HT1080 (cell line): ENCODE data around the gene ANKS1A. TPM values are rescaled to one million over a fixed set of nuclear protein-coding genes. Genes with fewer than 3 reads are reported as not detected.
A peak's percentile ranks its signal among the peaks of the same experiment; 100 is the strongest.
"Not testable (repeated sequence)": the region's sequence is repeated elsewhere in the genome, so short reads cannot be mapped to it uniquely, and the experiment has no call there.

Source experiments
- DNase-seq: peaks from one replicate; pipeline ENCODE4 v3.0.0-alpha.2; 2015; ENCODE audit warnings: low read depth
- total RNA-seq: library from RNA; depleted of rRNA; stranded (reverse); fragments of >200 nt; shearing (Covaris generic); gene quantifications from 2 replicates; pipeline ENCODE4 v1.2.3, GENCODE V29; 2014

ANKS1A gene
- total RNA-seq, 1 experiment from 2014 or later, result 7.3 TPM

DNA sequence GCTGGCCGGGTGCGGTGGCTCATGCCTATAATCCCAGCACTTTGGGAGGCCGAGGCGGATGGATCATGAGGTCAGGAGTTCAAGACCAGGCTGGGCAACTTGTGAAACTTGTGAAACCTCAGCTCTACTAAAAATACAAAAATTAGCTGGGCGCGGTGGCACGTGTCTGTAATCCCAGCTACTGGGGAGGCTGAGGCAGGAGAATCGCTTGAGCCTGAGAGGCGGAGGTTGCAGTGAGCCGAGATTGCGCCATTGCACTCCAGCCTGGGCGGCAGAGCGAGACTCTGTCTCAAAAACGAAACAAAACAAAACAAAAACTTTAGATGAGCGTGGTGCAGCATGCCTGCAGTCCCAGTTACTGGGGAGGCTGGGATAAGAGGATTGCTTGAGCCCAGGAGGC is 3.2 kb upstream of the ANKS1A start:
- DNase-seq, result not testable (repeated sequence)

DNA sequence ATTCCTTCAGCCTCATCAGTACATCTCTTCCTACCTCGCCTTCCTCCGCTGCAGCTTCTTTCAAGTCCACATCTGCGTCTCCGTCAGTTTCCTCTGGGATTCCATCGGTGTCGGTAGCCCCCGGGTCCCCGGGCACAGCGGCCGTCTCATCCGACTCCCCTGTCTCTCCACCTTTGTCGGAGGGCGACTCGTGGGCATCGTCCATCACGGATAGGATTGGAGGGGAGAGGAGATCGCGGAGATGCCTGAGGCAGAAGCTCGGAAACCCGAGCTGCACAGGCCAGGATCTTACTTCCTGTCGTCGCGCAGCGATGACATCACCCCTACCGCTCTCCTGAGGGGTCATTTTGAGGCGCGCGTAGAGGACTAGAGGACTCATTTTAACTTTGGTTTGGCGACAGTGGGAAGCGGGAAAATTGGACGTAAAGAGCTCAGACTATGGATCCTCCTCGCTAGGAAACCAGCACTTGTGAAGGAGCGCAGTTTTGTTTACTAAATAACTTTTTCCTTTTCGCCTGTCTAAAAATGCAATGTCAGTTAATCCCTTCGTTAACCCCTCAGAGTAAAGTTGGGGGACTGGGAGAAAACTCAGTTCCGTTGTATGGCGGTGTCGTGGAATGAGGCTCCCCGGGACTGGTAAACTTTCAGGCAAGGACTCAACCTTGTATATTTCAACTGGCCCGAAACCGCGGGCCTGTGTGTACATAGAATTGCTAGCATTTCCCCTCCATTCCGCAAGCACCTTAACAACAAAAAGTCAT is 1.1 kb upstream of the ANKS1A start, which contains the start of gene TAF11:
TSS of gene TAF11 (minus strand) at position 290 of the 761 bp plus-strand sequence. CDS start at position 205, 85 bp downstream.
- peak; percentile 88 for DNase-seq

DNA sequence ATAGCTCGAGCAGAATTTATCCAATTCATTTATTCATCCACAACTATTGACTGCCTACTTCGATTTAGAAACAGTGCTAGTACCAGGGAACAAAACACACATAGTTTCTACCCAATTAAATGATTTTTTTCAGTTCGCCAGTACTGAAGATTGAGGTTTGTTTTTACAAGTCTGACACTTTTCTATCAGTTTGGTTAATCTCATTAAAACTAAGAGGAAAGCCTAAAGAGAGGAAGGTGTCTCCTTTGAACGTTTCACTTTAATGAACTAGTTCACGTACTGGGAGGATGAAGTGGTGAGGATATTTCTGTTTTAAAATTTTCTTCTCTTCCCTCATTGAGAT is 570 bp upstream of the ANKS1A start:
- DNase-seq, result no peak

DNA sequence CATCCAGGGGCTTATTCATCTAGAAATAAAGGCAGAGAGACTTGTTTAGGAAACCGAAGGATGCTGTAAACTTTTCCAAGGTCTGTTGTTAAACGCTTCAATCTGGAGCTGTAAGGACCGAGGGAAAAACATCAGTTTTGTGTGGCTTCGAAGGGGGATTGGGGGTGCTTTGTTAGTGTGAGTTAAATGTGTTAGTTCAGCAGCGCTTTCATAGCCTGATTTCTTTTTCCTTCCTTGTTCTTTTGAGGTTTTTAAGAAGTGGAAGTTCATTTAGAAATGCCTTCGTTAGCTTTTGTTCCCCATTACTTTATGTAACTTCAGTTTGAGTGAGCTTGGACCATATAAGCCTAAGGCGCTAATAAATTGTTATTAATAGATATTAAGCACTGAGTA is 1.5 kb downstream of the ANKS1A start:
- DNase-seq, result no peak

DNA sequence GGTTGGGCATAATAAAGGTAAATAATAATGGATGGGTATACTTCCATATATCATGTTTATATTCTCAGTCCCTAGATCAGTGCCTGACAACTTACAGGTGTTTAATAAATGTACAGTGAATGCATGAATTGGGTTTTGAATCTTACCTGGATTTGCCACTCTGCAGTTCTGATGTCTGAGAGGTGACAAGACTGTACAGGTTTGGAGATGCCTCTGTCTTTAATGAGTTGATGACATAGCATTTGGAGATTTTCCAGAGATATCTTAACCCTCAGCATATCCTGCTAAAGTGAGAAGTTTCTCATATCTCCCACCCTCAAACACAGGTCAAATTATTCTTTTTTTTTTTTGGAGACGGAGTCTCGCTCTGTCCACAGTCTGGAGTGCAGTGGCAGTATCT is 2.2 kb downstream of the ANKS1A start:
- DNase-seq, result no peak

DNA sequence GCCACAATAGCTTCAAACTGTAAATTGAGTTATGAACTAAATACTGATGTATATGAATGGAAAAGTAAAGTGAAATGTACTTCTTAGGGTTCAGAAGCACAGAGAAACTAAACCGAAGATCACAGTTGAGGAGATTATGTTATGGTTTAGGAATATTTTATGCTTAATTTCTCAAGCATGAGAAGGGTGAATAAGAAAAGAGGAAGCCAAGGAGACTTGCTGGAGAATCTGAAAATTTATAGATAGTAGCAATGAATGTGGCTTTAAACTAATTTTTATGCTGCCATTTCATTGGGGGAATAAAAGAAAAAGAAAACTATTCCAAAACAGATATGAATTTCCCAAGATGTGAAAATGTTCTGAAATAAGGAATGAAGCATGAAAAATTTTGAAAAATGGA is 5.6 kb downstream of the ANKS1A start:
- no peak for DNase-seq

DNA sequence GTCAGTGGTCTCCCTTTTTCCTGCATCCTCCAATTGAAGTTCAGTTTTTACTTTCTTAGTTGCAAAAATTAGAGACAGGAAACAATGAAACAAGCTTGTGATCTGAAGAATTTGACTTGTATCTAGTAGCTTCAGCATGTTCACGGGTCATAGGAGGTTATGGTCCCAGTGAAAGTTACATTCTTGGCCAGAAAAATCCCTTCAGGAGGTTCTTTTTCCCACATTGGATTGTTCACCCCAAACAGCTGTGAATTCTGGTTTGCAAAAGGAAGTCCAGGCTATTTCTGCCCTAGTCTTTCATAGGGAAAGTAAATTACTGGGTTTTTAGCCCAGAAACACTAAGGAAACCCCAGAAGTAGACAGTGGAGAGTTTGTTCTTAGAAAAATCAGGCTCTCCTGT is 8.1 kb downstream of the ANKS1A start:
- DNase-seq, result no peak

DNA sequence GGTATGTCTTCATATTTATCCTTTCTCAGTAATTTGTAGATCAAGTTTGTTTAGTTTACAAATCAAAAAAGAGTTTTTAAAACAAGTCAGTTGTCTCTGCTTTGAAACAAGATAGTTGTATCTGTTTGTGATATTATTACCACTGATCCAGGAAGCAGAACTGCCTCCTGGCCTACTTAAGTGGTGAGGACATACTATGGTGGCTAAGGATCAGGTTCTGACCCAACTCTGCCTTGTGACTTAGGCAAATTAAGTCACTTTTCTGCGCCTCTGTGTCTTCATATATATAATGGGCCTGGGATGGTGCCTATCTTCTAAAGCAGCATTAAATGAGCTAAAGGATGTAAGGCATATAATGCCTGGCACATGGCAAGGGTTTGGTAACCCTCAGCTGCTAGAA is 8.7 kb downstream of the ANKS1A start:
- no peak for DNase-seq

DNA sequence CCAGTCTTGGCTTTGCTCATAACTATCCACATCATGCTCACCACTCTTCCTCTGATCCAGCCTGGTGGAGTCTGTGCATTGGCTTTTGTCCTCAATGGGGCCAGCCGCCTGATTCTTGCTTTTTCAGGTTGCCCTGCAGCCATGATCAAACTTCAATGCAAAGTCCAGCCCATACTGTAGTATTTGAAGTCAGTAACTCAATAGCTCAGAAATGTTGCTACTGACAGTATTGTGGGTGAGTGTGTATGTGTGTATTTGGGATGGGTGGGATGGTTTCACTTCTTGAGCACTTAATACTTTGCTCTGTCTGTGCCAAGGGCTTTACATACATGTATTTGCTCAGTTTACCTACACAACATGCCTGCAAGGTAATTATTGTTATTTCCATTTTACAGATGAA is 10.7 kb downstream of the ANKS1A start:
- DNase-seq, result not testable (repeated sequence)

DNA sequence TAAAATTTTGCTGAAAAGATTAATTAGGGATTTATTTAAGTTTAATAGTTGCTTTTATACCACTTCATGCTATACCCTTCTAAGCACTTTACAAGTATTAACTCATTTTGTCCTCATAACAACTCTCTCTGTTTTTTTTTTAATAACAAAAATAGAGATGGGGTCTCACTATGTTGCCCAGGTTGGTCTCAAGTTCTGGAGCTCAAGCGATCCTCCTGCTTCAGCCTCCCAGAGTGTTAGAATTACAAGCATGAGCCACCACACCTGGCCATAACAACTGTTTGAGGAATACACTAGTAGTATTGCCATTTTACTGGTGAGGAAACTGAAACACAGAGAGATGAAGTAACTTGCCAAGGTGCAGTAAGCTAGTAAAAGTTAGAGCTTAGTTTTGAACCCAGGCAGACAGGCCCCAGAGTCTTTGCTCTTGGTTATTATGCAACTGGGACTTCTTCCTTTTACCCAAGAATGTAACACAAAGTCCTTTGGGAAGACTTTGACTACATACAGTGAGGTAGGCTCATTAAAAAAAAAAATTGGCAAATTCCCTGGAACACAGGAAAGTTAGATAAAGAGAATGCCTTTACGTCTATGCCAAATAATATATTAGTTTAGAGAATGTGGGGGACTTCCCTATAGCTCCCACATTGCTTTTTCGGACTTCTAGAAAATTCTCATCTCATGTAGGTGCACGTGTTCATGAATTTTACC is 11.4 kb downstream of the ANKS1A start:
- no peak for DNase-seq

DNA sequence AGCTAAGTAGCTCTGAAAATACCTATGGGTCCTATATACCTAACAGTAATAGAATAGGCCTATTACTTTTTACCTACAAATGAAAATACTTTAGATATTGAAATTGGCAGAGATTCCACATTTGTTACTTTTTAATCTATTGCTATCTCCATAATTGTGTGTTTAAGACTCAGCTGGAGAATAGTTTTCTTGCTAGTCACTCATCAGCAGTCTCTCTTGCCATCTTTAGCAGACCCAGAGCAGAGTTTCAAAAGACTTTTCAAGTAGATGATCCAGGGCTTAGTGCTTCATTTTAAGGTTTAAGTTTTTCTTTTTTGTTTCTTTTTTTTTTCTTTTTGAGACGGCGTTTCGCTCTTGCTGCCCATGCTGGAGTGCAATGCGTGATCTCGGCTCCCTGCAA is 12.9 kb downstream of the ANKS1A start:
- DNase-seq, result no peak

DNA sequence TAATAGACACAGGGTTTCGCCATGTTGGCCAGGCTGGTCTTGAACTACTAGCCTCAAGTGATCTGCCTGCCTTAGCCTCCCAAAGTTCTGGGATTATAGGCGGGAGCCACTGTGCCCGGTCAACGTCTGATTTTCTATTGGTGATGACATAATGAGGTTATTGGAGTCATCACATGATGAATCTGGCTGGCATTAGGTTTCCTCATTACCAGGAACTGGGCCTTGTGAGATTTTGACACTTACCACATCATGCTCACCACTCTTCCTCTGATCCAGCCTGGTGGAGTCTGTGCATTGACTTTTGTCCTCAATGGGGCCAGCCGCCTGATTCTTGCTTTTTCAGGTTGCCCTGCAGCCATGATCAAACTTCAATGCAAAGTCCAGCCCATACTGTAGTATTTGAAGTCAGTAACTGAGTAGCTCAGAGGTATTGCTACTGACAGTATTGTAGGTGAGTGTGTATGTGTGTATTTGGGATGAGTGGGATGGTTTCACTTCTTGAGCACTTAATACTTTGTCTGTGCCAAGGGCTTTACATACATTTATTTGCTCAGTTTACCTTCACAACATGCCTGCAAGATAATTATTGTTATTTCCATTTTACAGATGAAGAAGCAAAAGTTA is 16.0 kb downstream of the ANKS1A start:
- DNase-seq, result no peak

DNA sequence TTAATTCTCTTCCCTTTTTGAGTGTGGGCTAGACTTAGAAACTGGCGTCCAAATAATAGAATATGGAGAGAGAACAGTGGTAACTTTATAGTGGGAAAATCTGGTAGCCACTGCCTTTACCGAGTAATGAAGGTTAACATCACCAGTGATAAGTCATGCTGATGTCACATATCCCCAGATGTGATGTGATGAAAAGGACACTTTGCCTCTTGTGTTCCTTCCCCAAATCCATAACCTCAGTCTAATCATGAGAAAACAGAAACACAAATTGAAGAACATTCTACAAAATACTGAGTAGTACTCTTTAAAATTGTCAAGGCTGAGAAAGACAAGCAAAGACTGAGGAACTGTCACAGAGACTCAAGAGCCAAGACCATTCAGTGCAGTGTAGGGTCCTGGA is 17.8 kb downstream of the ANKS1A start:
- no peak for DNase-seq

DNA sequence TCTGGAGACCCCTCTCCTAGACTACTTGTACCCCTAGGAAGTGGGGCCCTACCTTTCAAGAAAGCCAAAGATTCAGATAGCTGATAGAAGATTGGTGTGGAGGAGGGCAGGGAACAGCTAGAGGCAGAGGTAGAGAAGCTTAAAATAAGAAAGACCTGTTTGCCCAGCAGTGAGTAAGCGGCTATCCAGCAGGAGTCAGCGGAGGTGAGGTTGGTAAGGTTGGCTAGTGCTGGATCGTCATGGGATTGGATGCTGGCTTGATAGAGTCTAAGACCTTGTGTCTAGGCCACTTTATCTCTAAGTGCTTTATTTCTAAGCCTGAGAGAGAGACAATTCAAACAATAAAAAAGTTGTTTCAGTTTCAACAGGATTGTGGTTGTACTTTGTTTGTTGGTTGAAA is 19.1 kb downstream of the ANKS1A start:
- DNase-seq, result no peak

DNA sequence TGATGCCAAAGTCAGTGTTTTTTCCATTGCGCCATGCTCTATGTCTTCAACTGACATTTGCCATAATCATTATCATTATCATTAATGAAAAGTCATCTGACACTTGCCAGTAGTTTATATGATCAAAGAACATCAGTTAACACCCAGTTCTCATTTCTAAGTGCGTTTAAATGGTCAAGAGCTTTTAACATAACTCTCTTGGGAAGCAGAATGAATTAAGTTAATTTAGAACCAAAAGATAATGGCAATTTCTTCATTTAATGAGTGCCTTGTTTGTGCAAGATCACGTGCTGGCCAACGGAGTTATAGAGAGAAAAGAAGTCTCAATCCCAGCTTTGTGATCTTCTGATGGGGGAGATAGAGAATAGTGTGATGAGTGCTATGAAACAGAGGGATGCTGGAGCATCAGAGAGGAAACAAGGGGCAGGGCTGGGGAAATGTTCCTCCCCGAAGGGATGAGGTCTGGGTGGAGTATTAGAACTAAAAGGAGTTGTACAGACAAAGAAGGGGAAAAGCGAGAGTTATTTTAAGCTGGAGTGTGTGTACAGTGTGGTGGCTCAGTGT is 20.3 kb downstream of the ANKS1A start:
- DNase-seq, result no peak

DNA sequence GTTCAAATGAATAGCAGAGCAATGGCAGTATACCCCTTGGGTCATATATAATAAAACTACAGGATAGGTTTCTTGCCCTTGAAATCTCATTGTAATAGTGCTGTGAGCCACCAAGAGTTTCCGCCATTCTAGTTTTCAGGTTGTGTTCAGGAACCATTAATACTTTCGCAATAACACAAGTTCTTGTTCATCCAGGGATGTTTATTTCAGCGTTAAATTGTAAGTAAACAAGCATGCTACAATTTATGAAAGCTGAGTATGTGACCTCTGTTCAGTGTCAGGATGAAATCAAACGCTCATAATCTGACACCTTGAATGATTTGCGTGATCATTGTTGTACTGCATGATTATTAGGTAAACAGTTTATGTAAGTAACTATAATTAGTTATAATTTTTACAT is 22.8 kb downstream of the ANKS1A start:
- DNase-seq, result no peak

DNA sequence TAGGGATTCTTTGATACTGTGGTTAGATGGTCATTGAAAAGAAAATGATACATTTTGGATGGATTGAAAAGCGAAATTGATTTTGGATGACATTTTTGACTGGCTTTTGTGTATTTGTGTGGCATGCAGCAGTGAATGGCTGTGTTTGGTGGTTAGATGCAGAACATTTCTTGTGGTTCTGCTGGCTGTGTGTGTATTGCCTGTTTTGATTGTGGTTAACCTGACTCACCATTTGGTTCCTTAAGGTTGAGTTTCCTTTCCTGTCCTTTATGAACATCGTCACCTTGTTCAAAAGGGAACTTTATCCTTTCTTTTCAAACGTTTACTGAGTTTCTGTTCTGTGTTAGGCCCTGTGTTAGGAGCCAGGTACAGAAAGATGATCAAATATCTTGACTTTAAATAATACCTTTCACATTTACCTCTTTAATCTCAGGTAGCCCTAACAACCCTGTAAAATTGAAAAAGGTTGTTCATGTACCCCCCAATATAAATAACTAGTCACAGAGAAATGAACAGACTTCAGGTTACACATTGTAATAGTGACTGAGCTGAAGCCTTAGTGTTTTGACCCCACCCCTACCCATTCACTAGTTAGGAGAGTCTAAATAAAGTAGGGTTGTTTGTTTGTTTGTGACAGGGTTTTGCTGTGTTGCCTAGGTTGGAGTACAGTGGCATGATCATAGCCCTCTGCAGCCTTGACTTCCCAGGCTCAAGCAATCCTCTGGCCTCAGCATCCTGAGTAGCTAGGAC is 23.8 kb downstream of the ANKS1A start:
- peak; percentile 90 for DNase-seq

DNA sequence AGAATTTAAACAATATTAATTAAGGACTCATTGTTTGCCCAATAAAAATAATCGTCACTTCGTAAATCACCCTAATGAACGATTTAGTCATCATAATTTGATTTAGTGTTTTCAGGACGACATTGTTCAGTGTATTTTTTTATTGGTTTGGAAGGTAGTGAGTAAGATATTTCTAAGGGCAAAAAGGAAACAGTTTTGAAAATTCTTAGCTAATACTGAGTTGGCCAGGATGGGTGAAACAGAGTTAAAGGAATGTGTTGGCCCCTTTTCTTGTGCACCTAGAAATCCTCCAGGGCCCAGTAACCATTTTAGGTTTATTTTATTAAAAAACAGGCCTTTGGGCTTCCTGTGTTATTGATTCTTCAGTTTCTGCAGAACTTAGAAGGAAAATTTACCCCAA is 25.3 kb downstream of the ANKS1A start:
- DNase-seq, result no peak

DNA sequence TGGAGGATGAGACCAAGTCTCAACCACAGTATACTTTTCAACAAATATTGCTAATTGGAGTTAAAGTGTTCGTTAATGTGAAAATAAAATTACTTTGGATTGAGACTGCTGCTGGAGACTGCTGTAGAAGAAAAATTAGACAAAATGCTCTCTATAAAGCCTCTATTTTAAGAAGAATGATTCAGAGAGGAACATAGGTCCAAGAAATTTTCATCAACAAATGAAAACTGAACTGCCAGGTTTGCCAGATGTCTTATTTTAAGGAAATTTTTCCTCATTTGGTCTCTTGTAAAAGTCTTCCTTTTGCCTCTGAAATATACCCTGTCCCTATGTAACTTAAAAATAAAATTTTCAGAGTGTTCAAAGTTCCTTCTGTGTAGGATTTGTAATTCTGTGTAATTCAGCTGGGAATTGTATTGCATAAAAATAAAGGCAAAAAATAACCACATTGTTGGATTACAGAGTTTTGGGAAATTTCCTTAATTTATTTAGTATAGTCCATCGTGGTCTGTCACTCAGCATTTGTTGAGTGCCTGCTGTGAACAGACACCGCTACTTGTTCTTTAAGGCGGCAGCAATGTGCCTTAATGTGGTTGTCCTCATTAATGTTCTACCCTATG is 27.4 kb downstream of the ANKS1A start:
- DNase-seq, result no peak

DNA sequence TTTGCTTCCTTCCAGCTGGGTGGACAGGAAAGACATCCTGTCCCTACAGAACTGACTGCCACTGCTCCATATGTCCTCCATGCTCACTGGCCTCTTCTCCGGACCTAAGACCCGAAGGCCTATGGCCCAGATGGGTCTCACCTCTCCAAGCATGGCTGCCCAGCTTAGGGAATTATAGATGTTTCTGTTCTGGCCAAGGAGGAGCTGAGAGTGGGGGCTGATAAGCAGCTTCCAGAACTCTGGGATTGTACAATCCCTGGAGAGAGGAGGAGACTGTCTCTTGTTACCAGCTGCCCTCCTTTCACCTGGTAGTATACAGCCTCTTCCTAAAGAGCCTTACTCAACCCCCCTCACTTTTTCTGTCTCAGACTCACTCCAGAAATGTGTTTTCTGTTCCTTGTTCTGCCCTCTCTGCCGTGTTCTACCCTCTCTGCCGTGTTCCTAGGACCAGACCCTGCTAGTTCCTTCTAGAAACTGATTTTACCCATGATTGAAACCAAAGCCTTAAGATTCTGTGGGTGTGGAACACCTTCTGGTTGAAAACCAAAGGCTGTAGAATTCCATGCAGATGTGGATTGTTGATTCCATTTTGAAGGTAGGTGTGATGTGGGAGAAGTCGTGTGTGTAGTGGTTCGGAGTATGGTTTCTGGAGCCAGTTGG is 28.7 kb downstream of the ANKS1A start:
- no peak for DNase-seq

DNA sequence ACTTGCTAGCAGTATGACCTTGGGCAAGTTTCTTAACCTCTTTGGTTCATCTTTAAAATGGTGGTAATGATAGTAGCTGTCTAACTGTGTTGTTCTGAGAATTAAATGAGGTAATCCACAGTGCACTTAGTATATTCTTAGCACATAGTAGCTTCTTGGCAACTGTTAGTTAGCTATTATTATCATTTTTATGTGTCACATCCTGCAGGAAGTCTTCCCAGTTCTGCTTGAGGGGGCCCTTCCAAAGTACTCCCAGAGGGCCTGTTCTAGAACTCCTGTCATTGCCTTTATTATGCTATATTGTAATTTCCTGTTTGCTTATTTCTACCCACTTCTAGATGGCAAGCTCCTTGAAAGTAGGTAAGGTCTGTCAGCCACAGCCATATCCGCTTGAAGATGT is 30.6 kb downstream of the ANKS1A start:
- DNase-seq, result peak; percentile 61
